T47D (cell line): ENCODE data around the gene DGKZ.
"Not testable (repeated sequence)": the region's sequence is repeated elsewhere in the genome, so short reads cannot be mapped to it uniquely, and the experiment has no call there.

Experiments used
- DNase-seq, 2 experiments: peaks; one replicate each; pipeline versions ENCODE4 v3.0.0 to v3.0.0-alpha.2; 2011 to 2012; ENCODE audit warnings: low read depth in 1 of 2, low spot score in 1 of 2
- JUND ChIP-seq: IDR thresholded peaks from 2 replicates; pipeline ENCODE4 v1.6.1; 2012; ENCODE audit warnings: low read depth
- in situ Hi-C: cut with HindIII; loops from 2 replicates; pipeline ENCODE4 v1.10.0; 2016; ENCODE audit warnings: low sequenced_read_pairs, low pct_unique_long_range_greater_than_20kb

DGKZ gene, protein sequence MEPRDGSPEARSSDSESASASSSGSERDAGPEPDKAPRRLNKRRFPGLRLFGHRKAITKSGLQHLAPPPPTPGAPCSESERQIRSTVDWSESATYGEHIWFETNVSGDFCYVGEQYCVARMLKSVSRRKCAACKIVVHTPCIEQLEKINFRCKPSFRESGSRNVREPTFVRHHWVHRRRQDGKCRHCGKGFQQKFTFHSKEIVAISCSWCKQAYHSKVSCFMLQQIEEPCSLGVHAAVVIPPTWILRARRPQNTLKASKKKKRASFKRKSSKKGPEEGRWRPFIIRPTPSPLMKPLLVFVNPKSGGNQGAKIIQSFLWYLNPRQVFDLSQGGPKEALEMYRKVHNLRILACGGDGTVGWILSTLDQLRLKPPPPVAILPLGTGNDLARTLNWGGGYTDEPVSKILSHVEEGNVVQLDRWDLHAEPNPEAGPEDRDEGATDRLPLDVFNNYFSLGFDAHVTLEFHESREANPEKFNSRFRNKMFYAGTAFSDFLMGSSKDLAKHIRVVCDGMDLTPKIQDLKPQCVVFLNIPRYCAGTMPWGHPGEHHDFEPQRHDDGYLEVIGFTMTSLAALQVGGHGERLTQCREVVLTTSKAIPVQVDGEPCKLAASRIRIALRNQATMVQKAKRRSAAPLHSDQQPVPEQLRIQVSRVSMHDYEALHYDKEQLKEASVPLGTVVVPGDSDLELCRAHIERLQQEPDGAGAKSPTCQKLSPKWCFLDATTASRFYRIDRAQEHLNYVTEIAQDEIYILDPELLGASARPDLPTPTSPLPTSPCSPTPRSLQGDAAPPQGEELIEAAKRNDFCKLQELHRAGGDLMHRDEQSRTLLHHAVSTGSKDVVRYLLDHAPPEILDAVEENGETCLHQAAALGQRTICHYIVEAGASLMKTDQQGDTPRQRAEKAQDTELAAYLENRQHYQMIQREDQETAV

DNA sequence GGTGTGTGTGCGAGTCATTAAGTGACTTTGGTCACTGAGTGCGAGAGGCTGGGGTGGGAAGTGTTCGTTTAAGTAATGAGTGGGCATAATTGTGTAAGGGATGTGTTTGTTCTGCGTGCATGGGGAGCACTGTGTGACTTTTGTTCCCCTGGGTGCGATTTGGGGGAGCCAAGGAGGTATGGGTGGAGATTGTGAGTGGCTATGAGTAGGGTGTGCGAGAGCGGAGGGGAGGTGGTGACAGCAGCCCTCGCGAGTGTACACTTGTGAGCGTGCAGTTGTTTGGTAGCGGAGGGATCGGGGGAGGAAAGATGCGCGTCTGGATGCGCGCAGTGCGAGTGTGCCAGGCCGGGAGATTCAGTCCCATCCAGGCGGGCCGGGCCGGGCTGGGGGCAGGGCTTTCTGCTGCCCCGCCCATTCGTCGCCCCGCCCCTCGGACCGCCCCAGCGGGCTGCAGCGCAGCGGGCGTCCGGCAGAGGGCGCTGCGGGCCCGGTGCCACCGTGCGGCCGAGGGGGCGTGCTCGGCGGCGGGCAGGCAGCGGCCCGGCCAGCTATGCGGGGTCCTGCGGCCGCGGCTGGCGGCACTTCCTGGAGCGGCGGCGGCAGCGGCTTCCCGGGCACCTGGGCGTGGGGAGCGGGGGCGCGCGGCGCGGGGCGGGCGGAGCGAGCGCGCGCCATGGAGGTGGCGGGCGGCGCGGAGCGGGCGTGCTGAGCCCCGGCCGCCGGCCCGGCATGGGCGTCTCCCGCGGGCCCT is at the start of gene DGKZ:
Gene DGKZ (plus strand): TSS at position 578 of the 751 bp plus-strand sequence. CDS start 197 bp downstream, outside the sequence.
- DNase-seq, result peak; percentile 91 to 94
- no peak for TF ChIP-seq JUND
- in situ Hi-C loops, result no loop called here

DNA sequence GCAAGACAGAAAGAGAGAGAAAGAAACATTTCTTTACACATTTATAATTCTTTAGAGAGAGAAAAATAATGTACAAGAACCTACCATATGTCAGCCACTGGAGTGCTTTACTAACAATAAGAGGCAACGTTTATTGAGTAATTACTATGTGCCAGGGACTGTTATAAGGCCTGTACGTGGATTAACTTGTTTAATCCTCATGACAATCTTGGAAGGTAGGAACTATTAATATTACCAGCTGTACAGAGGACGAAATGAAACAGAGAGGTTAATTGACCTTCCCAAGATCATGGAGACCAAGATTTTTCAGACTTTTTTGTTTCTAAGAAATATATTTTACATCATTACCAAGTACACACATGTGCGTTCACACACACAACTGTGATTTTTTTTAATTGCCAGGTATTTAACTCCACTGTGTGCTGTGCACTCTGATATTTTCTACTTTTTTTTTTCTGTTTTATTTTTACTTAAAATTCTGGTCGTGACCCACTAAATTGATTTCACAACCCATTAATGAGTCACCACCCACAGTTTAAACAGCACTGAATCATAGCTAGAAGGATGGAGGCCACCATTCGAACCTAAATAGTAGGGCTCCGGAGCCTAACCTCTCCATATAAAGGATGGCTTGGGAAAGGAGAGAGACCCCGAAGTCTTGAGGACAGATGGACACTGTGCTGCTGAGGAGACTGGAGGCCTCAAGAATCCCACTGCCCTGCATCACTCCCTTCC is 48.4 kb upstream of the DGKZ start:
- DNase-seq, result no peak
- no peak for TF ChIP-seq JUND
- in situ Hi-C loops, result no loop called here

DNA sequence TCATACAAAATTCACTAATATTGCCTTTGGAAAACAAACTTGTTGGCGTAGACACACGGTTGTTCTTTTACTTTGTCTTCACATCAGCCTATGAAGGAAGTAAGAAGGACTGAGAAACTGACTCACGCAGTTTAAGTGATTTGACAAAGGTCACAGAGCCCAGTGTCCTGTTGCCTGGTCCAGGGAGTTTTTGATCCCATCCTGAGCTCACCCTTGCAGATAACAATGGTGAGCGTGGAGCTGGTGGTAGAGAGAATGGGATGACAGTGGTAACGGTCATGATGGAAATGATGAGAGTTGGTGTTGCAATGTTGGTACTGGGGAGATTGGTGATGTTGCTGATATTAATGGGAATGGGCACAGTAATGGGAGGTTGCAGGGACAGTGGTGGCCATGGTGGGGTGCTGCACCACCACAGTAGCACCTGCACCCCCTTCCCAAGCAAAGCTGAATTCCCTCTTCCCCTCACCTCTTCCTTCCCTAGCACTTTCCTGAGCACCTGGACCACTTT is 47.8 kb upstream of the DGKZ start:
- in situ Hi-C loops, result no loop called here
- TF ChIP-seq JUND, result no peak

DNA sequence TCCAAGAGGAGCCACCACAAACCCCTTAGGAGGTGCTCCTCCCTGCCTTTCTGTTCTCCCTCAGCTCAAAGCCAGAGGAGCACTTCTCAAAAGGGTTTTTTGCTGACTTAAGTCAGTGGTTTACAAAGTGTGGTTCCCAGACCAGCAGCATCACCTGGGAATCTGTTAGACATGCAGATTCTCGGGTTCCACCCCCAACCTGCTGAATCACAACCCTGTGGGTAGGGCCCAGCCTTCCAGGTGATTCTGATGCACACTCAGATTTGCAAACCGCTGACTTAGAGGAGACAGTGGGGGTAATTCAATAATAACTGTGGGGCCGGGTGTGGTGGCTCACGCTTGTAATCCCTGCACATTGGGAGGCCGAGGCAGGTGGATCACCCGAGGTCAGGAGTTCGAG is 47.0 kb upstream of the DGKZ start:
- no peak for TF ChIP-seq JUND
- in situ Hi-C loops, result no loop called here
- DNase-seq, result no peak

More for the DNA sequence above, 47.8 kb upstream of the DGKZ start:
- no peak for DNase-seq

DNA sequence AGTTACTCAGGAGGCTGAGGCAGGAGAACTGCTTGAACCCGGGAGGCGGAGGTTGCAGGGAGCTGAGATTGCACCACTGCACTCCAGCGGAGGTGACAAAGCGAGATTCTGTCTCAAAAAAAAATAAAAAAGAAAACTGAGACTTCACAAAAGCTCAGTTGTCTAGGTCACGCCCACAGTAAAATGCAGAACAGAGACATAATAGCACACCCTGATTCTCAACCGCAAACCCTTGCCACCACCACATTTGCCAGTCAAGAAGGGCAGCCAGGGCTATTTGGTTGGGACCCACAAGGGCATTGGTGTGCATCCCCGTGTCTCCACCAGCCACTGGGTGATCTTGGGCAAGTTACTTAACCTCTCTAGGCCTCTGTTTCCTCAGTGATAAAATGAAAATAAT is 44.4 kb upstream of the DGKZ start:
- in situ Hi-C loops, result no loop called here
- DNase-seq, result no peak
- no peak for TF ChIP-seq JUND

DNA sequence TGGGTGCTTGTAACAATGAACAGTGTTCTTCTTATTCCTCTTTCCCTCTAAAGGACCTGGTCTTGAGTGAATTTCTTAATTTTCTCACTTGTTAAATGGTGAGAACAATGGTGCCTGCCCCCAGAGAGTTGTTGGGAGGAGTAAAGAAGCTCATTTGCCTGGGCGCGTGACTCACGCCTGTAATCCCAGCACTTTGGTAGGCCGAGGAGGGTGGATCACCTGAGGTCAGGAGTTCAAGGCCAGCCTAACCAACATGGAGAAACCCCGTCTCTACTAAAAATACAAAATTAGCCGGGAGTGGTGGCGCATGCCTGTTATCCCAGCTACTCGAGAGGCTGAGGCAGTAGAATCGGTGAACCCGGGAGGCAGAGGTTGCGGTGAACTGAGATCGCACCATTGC is 43.2 kb upstream of the DGKZ start:
- DNase-seq, in situ Hi-C loops: not testable (repeated sequence)

DNA sequence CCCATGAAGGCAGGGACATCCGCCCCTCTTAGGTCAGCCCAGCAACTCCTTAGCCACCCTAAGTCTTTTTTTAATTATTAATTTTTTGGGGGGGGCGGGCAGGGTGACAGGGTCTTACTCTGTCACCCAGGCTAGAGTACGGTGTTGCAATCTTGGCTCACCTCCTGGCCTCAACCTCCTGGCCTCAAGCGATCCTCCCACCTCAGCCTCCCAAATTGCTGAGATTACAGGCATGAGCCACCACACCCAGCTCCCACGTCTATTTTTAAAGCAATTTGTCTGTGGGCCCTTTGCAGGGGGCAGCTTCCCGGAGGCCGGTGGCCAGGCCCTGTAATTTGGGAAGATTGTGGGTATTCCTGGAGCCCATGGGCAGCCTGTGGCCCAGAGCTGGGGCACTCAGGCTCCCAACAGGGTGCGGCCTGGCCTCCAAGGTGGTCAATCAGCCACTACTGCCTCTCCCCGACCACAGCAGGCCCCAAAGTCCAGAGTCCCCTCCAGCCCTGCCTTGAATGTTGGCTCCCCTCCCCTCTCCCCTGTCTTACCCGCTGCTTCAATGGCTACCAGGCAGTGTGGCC is 42.6 kb upstream of the DGKZ start:
- in situ Hi-C loops, result no loop called here
- DNase-seq, result no peak
- TF ChIP-seq JUND, result no peak

DNA sequence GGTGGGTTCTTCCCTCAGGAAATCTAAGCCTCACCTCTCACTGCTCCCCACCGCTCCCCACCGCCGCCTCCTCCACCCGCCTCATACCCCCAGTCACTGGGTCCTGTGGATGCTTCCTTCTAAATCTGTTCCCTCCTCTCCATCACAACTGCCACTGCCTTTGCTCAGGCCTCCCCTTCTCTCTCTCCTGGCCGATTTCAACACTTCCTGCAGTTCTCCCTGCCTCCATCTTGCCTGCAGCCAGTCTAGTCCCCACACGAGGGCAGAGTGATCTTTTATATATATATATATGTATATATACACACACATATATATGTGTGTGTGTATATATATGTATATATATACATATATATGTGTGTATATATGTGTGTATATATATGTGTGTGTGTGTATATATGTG is 42.0 kb upstream of the DGKZ start:
- in situ Hi-C loops, result no loop called here

DNA sequence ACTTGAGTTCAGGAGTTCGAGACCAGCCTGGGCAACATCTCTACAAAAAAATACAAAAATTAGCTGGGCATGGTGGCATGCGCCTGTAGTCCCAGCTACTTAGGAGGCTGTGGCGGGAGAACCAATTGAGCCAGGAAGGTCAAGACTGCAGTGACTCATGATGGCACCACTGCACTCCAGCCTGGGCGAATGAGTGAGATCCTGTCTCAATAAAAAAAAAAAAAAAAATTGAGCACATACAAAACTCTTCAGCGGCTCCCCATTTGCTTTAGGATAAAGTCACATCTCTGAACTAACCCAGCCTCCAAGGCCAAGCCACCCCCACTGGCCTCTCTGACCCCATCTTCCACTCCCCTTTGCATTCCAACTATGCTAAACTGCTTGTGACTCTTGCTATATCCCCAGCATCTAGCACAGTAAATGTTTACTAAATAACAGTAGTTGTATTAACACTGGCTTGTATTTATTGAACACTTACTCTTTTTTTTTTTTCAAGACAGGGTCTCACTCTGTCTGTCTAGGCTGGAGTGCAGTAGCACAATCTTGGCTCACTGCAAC is 40.9 kb upstream of the DGKZ start:
- DNase-seq, result no peak
- in situ Hi-C loops, result no loop called here
- TF ChIP-seq JUND, result no peak

More for the DNA sequence above, 42.0 kb upstream of the DGKZ start:
- DNase-seq, result peak in 1 of 2 experiments; percentile 52
- TF ChIP-seq JUND, result no peak

DNA sequence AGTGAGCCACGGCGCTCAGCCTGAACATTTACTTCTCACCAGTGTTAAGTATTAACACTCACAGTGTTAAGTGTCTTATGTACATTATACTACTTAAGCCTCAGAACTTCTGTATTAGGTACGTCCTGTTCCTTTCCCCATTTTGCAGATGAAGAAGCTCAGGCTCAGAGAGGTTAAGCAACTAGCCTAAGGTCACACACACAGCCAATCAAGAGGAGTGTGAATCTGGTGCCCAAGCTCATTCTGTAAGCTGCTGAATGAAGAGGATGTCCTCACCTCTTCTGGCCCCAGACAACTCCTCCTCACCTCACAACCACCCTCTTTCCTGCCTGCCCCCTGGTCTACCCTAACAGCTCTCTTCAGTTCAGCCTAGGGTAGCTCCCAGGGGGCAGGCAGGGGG is 39.9 kb upstream of the DGKZ start:
- in situ Hi-C loops, result no loop called here
- no peak for DNase-seq
- TF ChIP-seq JUND, result no peak

DNA sequence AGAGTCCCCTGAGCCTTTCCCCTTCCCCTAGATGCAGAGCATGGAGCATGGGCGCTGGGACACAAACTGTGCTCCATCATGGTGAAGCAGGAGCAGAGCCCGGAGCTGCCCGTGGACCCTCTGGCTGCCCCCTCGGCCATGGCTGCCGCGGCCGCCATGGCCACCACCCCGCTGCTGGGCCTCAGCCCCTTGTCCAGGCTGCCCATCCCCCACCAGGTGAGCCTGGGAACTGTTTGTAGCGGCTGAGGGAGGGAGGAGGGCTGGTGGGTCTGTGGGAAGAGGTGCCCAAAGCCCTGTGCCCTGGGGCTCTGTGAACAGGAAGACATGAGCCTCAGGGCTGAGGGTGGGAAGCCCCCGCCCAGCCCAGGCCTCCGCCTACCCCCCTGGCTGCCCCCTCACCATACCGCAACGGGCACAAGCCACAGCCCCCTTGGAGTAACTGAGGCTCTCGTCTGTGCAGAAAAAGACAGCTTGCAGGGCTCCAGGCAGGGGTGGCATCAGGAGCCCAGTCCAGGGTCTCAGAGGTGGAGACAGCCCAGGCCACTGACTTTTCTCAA is 39.4 kb upstream of the DGKZ start:
- TF ChIP-seq JUND, result no peak
- in situ Hi-C loops, result no loop called here
- DNase-seq, result no peak
